Tibial artery (tissue), 4 donors: ENCODE results near the gene KCNIP4.

Source experiments
- DNase-seq, 2 donors: peaks; one replicate each; pipeline ENCODE4 v3.0.0-alpha.2; 2019
- H3K27ac ChIP-seq, 2 donors: fragments of 200-600 bp; sonication (generic) in 1 of 2; 1 replicate in 1 of 2; 2 replicates in 1 of 2; pipeline ENCODE4 v1.5.1; 2018 to 2019; ENCODE audit warnings: mild to moderate bottlenecking in 1 of 2
- H3K27me3 ChIP-seq, 2 donors: fragments of 200-600 bp; sonication (generic) in 1 of 2; one replicate each; pipeline versions ENCODE4 v1.5.1 to v1.6.0; 2016 to 2019
- H3K36me3 ChIP-seq, 3 donors: fragments of 200-600 bp; sonication (generic) in 2 of 3; one replicate each; pipeline ENCODE4 v1.5.1; 2016 to 2019; ENCODE audit warnings: mild to moderate bottlenecking in 2 of 3
- H3K4me1 ChIP-seq, 4 donors: fragments of 200-600 bp; sonication (generic) in 2 of 4; 1 replicate in 3 of 4; 2 replicates in 1 of 4; pipeline ENCODE4 v1.5.1; 2016 to 2019
- H3K4me3 ChIP-seq, 2 donors: fragments of 200-600 bp; sonication (generic) in 1 of 2; 1 replicate in 1 of 2; 2 replicates in 1 of 2; pipeline ENCODE4 v1.5.1; 2018 to 2019; ENCODE audit warnings: mild to moderate bottlenecking in 2 of 2
- H3K9me3 ChIP-seq, 3 donors: fragments of 200-600 bp; sonication (generic) in 1 of 3; one replicate each; pipeline ENCODE4 v1.5.1; 2016 to 2019
- intact Hi-C: fragments of 100-400 bp; cut with DNase I; formaldehyde crosslinking; loops from one replicate; pipeline ENCODE4 v1.15.0; 2023; ENCODE audit warnings: low total_unique reads
- TF ChIP-seq, protein P1 (sequence below), 2 experiments: fragments of 200-600 bp in 1 of 2; fragments of 450-650 bp in 1 of 2; IDR thresholded peaks; one replicate each; pipeline ENCODE4 v1.5.1; 2017 to 2019; ENCODE audit warnings: antibody characterized with exemption in 2 of 2, mild to moderate bottlenecking in 1 of 2, moderate library complexity in 1 of 2

The KCNIP4 gene

DNA sequence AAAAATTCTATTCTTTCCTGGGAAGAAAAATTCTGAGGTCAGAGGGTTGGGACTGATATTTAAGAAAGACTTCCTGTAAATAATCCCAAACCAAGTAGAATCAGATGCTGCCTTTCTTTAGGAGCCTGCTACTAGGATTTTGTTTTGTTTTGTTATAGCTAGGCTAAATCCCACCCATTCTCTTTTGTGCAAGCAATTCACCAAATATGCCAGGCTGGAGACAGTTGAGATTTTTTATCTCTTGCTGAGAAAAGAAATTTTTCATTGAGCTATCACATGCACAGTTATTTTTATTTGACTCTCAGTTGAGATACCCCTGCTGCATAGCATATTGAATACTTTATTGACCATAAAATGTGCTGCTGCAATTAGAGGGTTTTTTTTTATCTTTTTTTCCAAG is 196.0 kb downstream of the KCNIP4 start:
- no peaks in the 10 kb centered on the region for H3K36me3 ChIP-seq
- intact Hi-C loops = no loop called here
- H3K9me3 ChIP-seq = no peaks in the 10 kb centered on the region
- H3K4me3 ChIP-seq = no peak overlapping the region
- H3K4me1 ChIP-seq = no peaks in the 10 kb centered on the region
- TF ChIP-seq, protein P1, sequence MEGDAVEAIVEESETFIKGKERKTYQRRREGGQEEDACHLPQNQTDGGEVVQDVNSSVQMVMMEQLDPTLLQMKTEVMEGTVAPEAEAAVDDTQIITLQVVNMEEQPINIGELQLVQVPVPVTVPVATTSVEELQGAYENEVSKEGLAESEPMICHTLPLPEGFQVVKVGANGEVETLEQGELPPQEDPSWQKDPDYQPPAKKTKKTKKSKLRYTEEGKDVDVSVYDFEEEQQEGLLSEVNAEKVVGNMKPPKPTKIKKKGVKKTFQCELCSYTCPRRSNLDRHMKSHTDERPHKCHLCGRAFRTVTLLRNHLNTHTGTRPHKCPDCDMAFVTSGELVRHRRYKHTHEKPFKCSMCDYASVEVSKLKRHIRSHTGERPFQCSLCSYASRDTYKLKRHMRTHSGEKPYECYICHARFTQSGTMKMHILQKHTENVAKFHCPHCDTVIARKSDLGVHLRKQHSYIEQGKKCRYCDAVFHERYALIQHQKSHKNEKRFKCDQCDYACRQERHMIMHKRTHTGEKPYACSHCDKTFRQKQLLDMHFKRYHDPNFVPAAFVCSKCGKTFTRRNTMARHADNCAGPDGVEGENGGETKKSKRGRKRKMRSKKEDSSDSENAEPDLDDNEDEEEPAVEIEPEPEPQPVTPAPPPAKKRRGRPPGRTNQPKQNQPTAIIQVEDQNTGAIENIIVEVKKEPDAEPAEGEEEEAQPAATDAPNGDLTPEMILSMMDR (IDR thresholded peaks at IDR 0.05) = no peak
- no peaks in the 10 kb centered on the region for H3K27me3 ChIP-seq
- no peak overlapping the region for H3K27ac ChIP-seq
- no peak for DNase-seq

DNA sequence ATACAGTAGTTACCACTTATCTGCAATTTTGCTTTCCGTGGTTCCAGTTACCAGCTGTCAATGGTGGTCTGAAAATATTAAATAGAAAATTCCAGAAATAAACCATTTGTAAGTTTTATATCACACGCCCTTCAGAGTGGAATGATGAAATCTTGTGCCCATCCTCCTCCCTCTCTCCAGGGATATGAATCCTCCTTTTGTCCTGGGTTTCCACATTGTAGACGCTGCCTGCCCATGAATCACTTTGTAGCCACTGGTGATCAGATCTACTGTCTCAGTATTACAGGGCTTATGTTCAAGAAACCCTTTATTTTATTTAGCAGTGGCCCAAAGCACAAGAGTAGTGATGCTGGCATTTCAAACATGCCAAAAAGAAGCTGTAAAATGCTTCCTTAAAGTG is 198.6 kb downstream of the KCNIP4 start:
- Histone ChIP-seq H3K4me3 (no peak overlapping the region), H3K9me3 (no peaks in the 10 kb centered on the region), H3K4me1 (no peaks in the 10 kb centered on the region), H3K27ac (no peak overlapping the region), H3K36me3 (no peaks in the 10 kb centered on the region), H3K27me3 (no peaks in the 10 kb centered on the region)
- DNase-seq = no peak
- TF ChIP-seq, protein P1 (IDR thresholded peaks at IDR 0.05) = no peak
- intact Hi-C loops = no loop called here

DNA sequence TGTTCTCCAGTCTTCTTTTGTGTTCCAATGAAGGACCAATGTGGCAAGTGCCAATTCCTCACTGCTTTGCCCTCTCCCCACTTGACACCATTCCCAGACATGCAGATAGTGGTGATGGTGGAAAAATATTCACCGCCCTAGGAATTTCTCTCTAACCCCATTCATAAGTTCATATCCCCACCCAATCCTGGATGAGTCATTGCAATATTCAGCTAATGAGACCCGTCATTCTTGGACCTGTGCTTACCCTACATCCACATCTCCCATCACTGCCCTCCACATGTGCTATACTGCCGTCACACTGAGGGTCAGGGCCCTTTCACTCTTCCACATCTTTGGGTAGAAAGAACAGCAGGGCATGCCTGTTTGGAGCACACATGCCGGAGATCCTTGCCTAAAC is 199.2 kb downstream of the KCNIP4 start:
- H3K4me3 ChIP-seq = no peak overlapping the region
- intact Hi-C loops = no loop called here
- DNase-seq = no peak
- TF ChIP-seq, protein P1 (IDR thresholded peaks at IDR 0.05) = no peak
- H3K27me3 ChIP-seq = no peaks in the 10 kb centered on the region
- no peak overlapping the region for H3K27ac ChIP-seq
- no peaks in the 10 kb centered on the region for H3K4me1 ChIP-seq
- no peaks in the 10 kb centered on the region for H3K36me3 ChIP-seq
- H3K9me3 ChIP-seq = no peaks in the 10 kb centered on the region

DNA sequence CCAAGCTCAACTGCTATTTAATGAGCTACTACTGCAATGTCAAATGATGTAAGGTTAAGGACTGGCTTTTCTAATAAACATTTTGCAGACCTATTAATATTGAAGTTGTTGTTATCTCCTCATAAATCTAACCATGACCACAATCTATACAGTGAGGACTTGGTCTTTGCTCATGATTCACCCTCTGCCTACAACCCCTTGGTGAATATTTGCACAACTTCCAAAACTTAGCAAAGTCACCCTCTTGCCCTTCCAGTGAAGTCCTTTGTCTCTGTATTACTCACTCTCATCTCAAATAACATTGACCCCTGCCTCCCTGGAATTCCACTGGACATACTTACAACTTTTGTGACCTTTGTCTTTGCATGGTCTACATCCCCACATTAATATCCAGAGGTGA is 204.5 kb downstream of the KCNIP4 start:
- TF ChIP-seq, protein P1 (IDR thresholded peaks at IDR 0.05) = no peak
- no peaks in the 10 kb centered on the region for H3K27me3 ChIP-seq
- no peak overlapping the region for H3K4me3 ChIP-seq
- H3K4me1 ChIP-seq = no peaks in the 10 kb centered on the region
- no peaks in the 10 kb centered on the region for H3K36me3 ChIP-seq
- no peak overlapping the region for H3K27ac ChIP-seq
- no peak for DNase-seq
- no peaks in the 10 kb centered on the region for H3K9me3 ChIP-seq
- intact Hi-C loops = no loop called here

DNA sequence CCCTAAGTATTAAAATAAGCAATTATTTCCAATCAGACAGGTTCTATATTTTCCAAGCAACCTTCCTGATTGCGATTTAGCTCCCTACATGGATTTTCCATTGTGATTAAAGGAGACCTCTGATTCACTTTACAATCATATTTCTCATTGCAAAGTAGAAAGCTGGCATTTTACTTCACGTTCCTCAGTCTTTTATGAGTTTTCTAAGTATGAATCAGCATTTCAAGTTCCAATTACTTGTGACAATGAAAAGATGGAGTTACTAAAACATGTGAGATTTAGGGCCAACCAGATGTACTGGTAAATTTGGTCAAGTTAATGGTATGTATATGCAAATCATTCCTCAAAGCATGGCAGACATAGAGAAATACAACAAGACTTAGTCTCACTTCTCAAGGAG is 206.2 kb downstream of the KCNIP4 start:
- H3K9me3 ChIP-seq = no peaks in the 10 kb centered on the region
- TF ChIP-seq, protein P1 (IDR thresholded peaks at IDR 0.05) = no peak
- H3K27ac ChIP-seq = no peak overlapping the region
- no peak for DNase-seq
- H3K36me3 ChIP-seq = no peaks in the 10 kb centered on the region
- H3K4me3 ChIP-seq = no peak overlapping the region
- H3K4me1 ChIP-seq = no peaks in the 10 kb centered on the region
- intact Hi-C loops = no loop called here
- no peaks in the 10 kb centered on the region for H3K27me3 ChIP-seq

DNA sequence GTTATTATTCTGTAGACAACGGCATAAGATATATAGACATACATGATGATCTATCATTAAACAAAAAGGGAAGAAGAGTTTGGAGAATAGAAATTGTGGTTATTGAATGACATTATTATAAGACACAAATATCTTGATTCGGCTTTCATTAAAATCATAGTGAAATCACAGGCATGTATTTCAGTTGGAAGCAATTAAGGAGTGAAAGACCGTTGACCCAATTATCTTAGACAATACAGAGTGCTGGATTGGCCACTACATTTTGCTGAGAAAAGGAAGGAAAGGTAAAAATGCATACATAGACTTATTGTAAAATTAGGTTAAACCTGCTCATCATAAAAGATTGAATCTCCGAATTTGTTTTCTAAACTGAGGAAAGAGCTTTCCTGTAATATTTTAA is 209.8 kb downstream of the KCNIP4 start:
- no peak overlapping the region for H3K27ac ChIP-seq
- no peaks in the 10 kb centered on the region for H3K4me1 ChIP-seq
- H3K4me3 ChIP-seq = no peak overlapping the region
- no peaks in the 10 kb centered on the region for H3K9me3 ChIP-seq
- intact Hi-C loops = no loop called here
- H3K27me3 ChIP-seq = no peaks in the 10 kb centered on the region
- DNase-seq = no peak
- TF ChIP-seq, protein P1 (IDR thresholded peaks at IDR 0.05) = no peak
- H3K36me3 ChIP-seq = no peaks in the 10 kb centered on the region
